T-helper 2 cell (primary cell): Measurements from ENCODE around the gene SLC27A5.

Experiments used
- DNase-seq, 5 experiments: peaks; one replicate each; pipeline versions ENCODE4 v3.0.0 to v3.0.0-alpha.2; 2012 to 2022
- total RNA-seq, 2 donors: gene quantifications; one replicate each; lab custom pipeline; 2026; lab: John Stamatoyannopoulos, UW

SLC27A5 gene, protein sequence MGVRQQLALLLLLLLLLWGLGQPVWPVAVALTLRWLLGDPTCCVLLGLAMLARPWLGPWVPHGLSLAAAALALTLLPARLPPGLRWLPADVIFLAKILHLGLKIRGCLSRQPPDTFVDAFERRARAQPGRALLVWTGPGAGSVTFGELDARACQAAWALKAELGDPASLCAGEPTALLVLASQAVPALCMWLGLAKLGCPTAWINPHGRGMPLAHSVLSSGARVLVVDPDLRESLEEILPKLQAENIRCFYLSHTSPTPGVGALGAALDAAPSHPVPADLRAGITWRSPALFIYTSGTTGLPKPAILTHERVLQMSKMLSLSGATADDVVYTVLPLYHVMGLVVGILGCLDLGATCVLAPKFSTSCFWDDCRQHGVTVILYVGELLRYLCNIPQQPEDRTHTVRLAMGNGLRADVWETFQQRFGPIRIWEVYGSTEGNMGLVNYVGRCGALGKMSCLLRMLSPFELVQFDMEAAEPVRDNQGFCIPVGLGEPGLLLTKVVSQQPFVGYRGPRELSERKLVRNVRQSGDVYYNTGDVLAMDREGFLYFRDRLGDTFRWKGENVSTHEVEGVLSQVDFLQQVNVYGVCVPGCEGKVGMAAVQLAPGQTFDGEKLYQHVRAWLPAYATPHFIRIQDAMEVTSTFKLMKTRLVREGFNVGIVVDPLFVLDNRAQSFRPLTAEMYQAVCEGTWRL
- 0.94 to 5.3 reads per million in 2 donors for total RNA-seq

GRCh38 chr19:58511353-58512208 is at the start of gene SLC27A5:
TSS of gene SLC27A5 (minus strand) at chr19:58511992. CDS start at chr19:58511955, 37 bp downstream.
- no peak for DNase-seq

- DNase-seq: no peak
Observed at GRCh38 chr19:58560921-58561320, 49.1 kb upstream of the SLC27A5 start.

GRCh38 chr19:58560007-58560887 is 48.5 kb upstream of the SLC27A5 start:
- DNase-seq: no peak

DNA sequence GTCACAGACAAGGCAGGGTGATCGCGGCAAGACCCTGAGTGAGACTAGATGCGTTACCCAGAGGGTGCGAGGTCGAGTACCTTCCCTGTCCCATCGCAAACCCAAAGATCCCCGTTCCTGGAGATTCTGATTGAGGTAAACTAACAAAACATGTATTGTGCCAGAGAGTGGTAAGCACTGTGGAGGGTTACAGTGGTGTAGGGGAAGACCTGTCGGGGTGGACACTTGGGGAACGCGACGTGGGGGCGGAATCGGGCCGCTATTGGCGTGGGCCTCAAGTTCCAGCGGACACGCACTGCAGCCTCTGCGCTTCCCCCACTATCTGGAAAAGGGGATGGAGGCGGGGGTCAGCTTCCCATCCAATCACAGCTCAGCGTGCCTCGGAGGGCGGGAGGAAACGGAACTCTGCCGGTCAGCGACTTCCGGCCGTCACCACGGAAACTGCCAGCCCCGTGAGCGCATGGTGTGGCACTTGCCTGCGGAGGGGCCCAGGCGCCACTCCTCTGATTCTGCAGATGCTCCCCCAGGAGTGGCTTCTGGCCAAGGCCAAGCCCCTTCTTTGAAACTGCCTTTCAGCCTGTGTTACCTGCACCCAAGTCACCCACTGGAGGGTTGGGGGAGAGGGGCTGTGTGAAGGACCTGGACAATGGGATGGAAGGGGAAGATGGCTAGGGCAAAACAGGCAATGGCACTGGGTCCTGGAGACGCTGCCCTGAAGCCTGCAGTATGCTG is 47.6 kb upstream of the SLC27A5 start:
- peak in 3 of 5 experiments; percentile 38 to 78 (median 45) for DNase-seq

DNA sequence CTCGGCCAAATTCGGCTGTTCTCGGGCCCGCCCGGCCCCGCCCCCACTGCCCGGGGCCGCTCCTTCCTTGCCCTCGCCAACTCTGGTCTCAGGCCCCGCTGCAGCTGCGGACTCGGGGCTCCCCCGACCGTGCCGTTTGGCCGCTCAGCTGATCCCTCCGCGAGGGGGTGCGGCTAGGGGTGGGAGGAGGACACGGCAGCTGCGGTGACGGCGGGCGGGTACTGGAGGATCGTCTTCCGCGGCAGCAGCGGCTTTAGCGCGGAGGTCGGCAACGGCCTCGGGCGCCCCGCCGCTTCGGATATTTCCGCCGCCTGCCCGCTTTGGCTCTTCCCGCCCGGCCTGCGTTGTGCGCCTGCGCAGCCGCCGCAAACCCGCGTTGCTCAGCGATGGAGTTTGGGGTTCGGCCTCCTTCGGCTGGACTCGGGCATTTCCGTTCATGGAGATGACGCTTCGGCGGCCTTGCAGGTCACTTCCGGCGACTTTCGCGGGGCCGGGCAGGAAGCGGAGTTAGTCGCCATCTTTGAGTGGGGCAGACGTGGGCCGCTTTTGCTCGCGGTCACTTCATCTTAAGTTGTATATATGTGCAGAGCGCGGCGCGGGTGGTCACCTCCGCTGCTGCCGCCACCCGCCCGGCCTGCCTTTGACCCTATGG is 47.0 kb upstream of the SLC27A5 start:
- peak; percentile 99 to 100 (median 99) for DNase-seq

- DNase-seq: peak in 4 of 5 experiments; percentile 34 to 81 (median 52)
Observed at GRCh38 chr19:58558066-58558622, 46.4 kb upstream of the SLC27A5 start, which contains the start of gene UBE2M. TSS of gene UBE2M (minus strand) at chr19:58558611. CDS start at chr19:58558381, 230 bp downstream.

DNA sequence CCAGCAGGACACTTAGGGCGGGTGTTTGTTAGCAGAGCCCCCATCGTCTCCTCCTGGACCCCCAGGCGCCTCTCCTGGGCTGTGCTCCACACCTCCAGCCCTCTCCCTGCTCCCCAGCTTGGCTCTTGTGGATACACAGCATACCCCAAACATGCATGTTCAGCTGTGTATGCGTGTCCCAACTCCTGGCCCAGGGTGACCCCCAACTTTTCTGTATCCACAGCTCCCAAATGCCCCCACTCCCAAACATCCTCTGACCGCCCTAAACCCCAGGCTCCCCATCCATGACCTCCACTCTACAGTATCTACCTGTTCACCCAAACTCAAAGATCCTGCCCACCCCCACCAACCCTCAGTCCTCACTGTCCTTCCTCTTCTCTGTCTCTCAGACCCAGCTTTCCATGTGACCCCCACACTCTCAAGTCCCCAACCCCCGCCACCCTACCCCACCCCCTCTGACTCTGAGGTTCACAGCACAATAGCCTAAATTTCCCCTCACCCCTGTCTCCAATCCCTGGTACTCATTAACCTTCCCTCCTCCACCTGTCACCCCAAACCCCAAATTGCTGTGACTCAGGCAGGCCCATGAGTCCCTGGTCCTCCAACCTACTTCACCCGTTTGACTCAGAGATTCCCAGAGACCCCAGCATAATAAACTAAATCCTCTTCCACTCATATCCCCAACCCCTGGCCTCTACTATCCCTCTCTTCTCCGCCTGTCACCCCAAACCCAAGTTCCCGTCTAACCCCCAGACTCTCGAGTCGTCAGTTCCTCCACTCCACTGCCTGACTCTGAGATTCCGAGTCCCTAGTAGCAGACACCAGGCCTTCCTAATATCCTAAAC is 45.7 kb upstream of the SLC27A5 start:
- DNase-seq: no peak

GRCh38 chr19:58556622-58557220 is 44.9 kb upstream of the SLC27A5 start:
- no peak for DNase-seq

DNA sequence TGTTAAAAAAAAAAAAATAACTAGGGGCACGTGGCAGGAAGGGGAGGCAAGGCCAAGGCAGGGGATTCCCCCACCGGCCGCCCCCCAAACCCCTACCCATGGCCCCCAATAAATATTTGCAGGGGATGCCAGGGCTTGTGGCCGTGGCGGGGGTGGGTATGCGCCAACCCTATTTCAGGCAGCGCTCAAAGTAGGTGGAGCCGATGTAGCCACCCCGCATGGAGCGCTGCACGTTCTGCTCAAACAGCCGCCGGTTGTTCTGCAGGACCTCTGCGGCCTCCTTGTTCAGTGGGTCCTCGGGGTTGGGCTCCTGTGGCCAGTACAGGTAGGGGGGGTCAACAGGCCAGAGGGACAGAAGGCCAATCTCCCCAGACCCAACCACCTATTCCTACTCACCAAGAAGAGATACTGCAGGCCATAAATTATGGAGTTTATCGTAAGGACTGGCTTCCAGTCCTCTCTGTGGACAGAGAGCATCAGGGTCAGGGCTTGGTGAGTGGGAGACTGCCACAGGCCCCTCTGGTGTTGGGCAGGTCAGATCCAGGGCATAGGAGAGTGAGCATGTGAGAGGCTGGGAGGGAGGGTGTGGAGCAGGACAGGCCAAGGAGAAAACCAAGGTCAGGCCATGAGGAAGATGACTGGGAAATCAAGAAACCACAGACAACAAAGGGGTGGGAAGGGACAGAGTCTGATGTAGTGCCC is 44.3 kb upstream of the SLC27A5 start:
- DNase-seq: no peak

DNA sequence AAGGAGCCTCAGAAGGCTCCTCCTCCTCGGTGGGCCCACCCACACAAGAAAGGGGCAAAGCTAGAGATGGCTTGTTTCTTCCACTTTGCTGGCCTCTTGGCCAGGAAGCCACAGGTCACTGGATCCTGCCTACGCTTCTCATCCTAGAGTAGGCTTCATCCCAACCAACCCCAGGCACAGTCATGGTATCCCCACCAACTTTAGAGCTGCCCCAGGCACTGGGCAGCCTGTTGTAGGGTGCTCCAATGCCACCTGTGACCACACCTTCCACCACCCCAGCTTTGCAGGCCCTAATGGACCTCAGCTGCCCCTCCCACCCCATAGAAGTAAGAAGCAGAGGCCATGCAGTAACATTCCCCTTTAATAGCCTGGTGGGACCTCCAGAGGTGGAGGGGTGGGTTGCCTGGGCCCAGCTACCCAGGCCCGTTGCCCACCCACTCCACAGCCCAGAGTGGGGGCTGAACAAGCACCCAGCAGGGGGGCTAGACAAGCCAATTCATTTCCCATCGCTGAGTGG is 43.6 kb upstream of the SLC27A5 start:
- DNase-seq: no peak

DNA sequence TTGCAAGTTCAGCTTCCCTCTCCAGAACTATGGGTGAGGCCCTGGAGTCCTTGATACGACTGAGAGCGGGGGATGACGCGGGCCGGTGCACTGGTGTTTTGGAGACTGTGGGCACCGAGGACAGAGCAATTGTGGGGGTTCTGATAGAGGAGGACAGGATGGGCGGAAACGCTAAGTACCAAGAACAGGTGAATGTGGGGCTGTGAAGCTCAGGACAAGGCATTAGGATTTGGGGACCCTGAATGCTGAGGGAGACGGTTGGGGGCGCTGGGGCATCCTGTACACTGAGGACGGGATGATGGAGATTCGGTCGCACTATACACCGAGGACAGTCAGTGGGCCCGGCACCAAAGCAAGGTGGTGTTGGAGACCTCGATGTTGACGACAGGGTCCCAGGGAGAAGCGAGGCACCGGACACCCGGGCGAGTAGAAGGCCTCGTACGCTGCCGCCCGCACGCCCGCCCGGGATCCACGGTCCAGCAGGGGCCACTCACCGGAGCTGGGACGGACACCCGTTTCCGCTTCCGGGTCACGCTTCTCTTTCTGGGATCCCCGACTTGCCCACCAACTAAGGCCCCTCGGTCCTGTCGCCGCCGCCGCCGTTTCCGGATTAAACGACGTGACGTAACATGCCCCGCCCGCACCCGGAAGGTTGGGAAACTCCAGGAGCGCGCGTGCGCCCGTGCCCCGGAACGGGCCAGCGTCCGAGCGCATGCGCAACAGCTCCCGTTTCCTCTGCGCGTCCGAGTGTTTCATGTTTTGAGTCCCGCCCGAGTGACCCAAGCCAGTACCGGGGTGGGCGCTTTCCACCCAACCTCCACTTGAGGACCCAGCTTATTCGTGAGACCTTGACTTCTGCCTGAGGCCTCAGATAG is 42.9 kb upstream of the SLC27A5 start, which contains the start of gene CHMP2A:
CHMP2A (minus strand) TSS at position 612 of the 875 bp plus-strand sequence. CDS start 893 bp downstream, outside the sequence.
- DNase-seq: peak; percentile 97 to 98 (median 97)

GRCh38 chr19:58553799-58554493 is 42.2 kb upstream of the SLC27A5 start:
- no peak for DNase-seq

GRCh38 chr19:58552655-58553054 is 40.9 kb upstream of the SLC27A5 start:
- DNase-seq: no peak

DNA sequence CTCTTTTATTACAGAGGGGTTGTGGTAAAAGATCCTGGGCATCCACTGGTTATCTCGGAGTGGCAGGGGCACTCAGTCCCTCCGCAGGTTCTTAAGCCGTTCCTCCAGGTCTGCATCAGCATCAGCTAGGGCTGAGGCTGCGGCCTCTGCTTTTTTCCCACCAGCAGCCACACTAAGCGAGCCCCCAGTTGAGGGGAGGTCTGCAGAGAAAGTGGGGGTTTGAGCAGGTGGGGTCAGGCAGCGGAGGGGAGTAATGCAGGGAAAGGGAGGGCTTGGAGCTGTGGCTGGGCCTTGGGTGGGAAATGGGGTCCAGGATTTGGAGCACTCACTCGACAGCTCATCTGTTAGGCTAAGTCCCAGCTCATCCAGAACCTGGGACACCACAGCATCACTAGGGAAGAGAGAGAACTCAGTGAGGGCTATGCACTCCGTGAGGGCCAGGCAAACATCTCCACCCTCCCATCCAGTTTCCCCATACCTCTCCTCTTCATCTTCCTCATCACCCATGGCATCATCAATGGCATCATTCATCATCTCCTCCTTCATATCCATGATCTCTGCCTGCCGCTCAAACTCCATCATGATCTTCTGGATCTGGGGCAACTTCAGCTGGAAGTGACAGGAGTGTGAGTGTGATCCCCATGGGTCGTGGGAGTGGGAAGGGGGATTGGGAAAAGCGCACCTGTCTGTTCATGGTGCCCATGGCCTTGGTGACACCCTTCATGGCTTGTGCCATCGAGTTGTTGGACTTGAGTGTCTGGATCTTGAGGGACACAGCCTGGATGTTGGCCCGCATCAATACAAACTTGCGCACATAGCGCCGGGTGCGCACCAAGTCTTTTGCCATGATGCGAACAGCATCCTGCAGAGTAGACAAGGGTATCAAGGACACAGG is 40.0 kb upstream of the SLC27A5 start:
- no peak for DNase-seq

DNA sequence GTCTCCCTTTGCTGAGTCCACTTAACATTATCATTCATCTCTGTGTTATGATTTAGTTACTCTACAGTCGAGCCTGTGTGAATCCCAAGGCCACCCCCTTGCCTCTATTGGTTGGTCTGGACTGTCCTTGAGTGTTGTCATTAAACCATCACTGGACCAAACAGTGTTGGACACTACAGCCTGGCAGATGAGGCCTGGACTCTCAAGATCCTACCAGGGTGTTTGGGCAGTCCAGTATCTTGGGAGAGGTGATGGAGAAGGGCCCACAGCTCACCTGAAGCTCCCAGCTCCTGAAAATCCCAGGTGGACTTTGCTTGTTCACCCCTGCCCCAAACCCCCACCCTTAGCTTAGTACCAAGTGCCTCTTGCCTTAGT is 39.3 kb upstream of the SLC27A5 start:
- DNase-seq: no peak
